ENCODE data around the gene IKZF1.

The IKZF1 gene

DNA sequence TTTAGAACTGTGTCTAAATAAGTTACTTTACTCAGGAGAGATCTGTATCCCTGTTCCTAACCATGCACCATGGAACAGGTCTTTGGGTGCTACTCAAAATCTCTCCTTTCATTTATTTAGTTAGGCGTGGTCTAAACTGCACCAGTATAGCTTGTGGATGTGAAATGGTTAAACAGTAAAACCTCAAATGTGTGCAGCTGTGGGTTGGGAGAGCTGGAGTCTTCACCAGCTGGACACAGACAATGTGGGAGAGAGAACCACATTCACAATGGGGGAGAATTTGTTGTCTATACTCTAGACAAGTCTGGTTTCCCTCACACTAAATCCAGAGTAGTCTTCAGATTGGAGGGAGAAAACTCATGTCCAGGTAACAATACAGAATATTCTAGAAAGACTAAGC is 31.2 kb upstream of the IKZF1 start:
- H3K27ac ChIP-seq (ENCODE audit: low read length), result no peak overlapping the region
- H4K20me1 ChIP-seq (ENCODE audit: insufficient read depth, low read length), result no peaks in the 10 kb centered on the region
- no peak overlapping the region for H3K4me3 ChIP-seq (ENCODE audit: low read length)
- TF ChIP-seq EZH2phosphoT487 (IDR thresholded peaks at IDR 0.05; ENCODE audit: low read length) (no peak), EZH2 (optimal IDR thresholded peaks at IDR 0.05; ENCODE audit: low read depth, low read length) (no peak)
- TF ChIP-seq, protein P1, sequence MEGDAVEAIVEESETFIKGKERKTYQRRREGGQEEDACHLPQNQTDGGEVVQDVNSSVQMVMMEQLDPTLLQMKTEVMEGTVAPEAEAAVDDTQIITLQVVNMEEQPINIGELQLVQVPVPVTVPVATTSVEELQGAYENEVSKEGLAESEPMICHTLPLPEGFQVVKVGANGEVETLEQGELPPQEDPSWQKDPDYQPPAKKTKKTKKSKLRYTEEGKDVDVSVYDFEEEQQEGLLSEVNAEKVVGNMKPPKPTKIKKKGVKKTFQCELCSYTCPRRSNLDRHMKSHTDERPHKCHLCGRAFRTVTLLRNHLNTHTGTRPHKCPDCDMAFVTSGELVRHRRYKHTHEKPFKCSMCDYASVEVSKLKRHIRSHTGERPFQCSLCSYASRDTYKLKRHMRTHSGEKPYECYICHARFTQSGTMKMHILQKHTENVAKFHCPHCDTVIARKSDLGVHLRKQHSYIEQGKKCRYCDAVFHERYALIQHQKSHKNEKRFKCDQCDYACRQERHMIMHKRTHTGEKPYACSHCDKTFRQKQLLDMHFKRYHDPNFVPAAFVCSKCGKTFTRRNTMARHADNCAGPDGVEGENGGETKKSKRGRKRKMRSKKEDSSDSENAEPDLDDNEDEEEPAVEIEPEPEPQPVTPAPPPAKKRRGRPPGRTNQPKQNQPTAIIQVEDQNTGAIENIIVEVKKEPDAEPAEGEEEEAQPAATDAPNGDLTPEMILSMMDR (IDR thresholded peaks at IDR 0.05; ENCODE audit: low read length), result no peak
- H3K4me2 ChIP-seq (ENCODE audit: low read depth, low read length), result no peak overlapping the region
- H3K9me2 ChIP-seq (replicated peaks; ENCODE audit: insufficient read depth, low read length), result no peaks in the 10 kb centered on the region
- H3K4me1 ChIP-seq (ENCODE audit: low read length), result no peaks in the 10 kb centered on the region
- H3F3A ChIP-seq (ENCODE audit: insufficient read depth, low read length), result no peaks in the 10 kb centered on the region
- no peaks in the 10 kb centered on the region for H3K36me3 ChIP-seq (replicated peaks; ENCODE audit: insufficient read depth, low read length)
- no peaks in the 10 kb centered on the region for H3K79me2 ChIP-seq (ENCODE audit: low read length)
- H2AFZ ChIP-seq (ENCODE audit: low read length), result no peak overlapping the region
- H3K9ac ChIP-seq (ENCODE audit: low read length), result no peak overlapping the region
- no peaks in the 10 kb centered on the region for H3K27me3 ChIP-seq (replicated peaks; ENCODE audit: insufficient read depth, low read length)
- H3K9me3 ChIP-seq (replicated peaks; ENCODE audit: insufficient read depth, low read length), result no peaks in the 10 kb centered on the region
- no peak for DNase-seq

GRCh38 chr7:50273870-50274269 is 30.6 kb upstream of the IKZF1 start:
- no peaks in the 10 kb centered on the region for H3K36me3 ChIP-seq (replicated peaks; ENCODE audit: insufficient read depth, low read length)
- no peaks in the 10 kb centered on the region for H3F3A ChIP-seq (ENCODE audit: insufficient read depth, low read length)
- no peak for DNase-seq
- no peak for TF ChIP-seq EZH2 (optimal IDR thresholded peaks at IDR 0.05; ENCODE audit: low read depth, low read length)
- TF ChIP-seq, protein P1 (IDR thresholded peaks at IDR 0.05; ENCODE audit: low read length), result no peak
- no peak for TF ChIP-seq EZH2phosphoT487 (IDR thresholded peaks at IDR 0.05; ENCODE audit: low read length)
- no peaks in the 10 kb centered on the region for H3K9me2 ChIP-seq (replicated peaks; ENCODE audit: insufficient read depth, low read length)
- H3K4me3 ChIP-seq (ENCODE audit: low read length), result no peak overlapping the region
- no peaks in the 10 kb centered on the region for H3K79me2 ChIP-seq (ENCODE audit: low read length)
- no peaks in the 10 kb centered on the region for H3K4me1 ChIP-seq (ENCODE audit: low read length)
- no peak overlapping the region for H3K4me2 ChIP-seq (ENCODE audit: low read depth, low read length)
- H3K27ac ChIP-seq (ENCODE audit: low read length), result no peak overlapping the region
- no peaks in the 10 kb centered on the region for H4K20me1 ChIP-seq (ENCODE audit: insufficient read depth, low read length)
- H2AFZ ChIP-seq (ENCODE audit: low read length), result no peak overlapping the region
- no peak overlapping the region for H3K9ac ChIP-seq (ENCODE audit: low read length)
- H3K9me3 ChIP-seq (replicated peaks; ENCODE audit: insufficient read depth, low read length), result no peaks in the 10 kb centered on the region
- no peaks in the 10 kb centered on the region for H3K27me3 ChIP-seq (replicated peaks; ENCODE audit: insufficient read depth, low read length)

GRCh38 chr7:50274361-50274760 is 30.2 kb upstream of the IKZF1 start:
- Histone ChIP-seq H2AFZ (ENCODE audit: low read length) (no peak overlapping the region), H3K9me2 (replicated peaks; ENCODE audit: insufficient read depth, low read length) (no peaks in the 10 kb centered on the region), H3K9me3 (replicated peaks; ENCODE audit: insufficient read depth, low read length) (no peaks in the 10 kb centered on the region), H3K9ac (ENCODE audit: low read length) (no peak overlapping the region), H3F3A (ENCODE audit: insufficient read depth, low read length) (no peaks in the 10 kb centered on the region), H3K4me1 (ENCODE audit: low read length) (no peaks in the 10 kb centered on the region), H3K79me2 (ENCODE audit: low read length) (no peaks in the 10 kb centered on the region), H3K4me2 (ENCODE audit: low read depth, low read length) (no peak overlapping the region), H3K27ac (ENCODE audit: low read length) (no peak overlapping the region), H4K20me1 (ENCODE audit: insufficient read depth, low read length) (no peaks in the 10 kb centered on the region), H3K4me3 (ENCODE audit: low read length) (no peak overlapping the region), H3K27me3 (replicated peaks; ENCODE audit: insufficient read depth, low read length) (no peaks in the 10 kb centered on the region), H3K36me3 (replicated peaks; ENCODE audit: insufficient read depth, low read length) (no peaks in the 10 kb centered on the region)
- TF ChIP-seq EZH2phosphoT487 (IDR thresholded peaks at IDR 0.05; ENCODE audit: low read length) (no peak), EZH2 (optimal IDR thresholded peaks at IDR 0.05; ENCODE audit: low read depth, low read length) (no peak)
- TF ChIP-seq, protein P1 (IDR thresholded peaks at IDR 0.05; ENCODE audit: low read length), result no peak
- no peak for DNase-seq

Data from MM.1S (cell line).